Colonic mucosa (tissue), 4 donors: ENCODE data around the gene UBE2M. TPM values are rescaled to one million over a fixed set of nuclear protein-coding genes. Genes with fewer than 3 reads are reported as not detected.
"Not testable (repeated sequence)": the region's sequence is repeated elsewhere in the genome, so short reads cannot be mapped to it uniquely, and the experiment has no call there.

Experiments
- DNase-seq: peaks from one replicate; pipeline ENCODE4 v3.0.0-alpha.2; 2020
- H3K27ac ChIP-seq: fragments of 200-600 bp; one replicate; pipeline ENCODE4 v1.8.0; 2021
- H3K27me3 ChIP-seq: fragments of 200-600 bp; one replicate; pipeline ENCODE4 v1.8.0; 2021
- H3K36me3 ChIP-seq: fragments of 200-600 bp; one replicate; pipeline ENCODE4 v1.8.0; 2021
- H3K4me1 ChIP-seq: fragments of 200-600 bp; one replicate; pipeline ENCODE4 v1.8.0; 2021; ENCODE audit warnings: mild to moderate bottlenecking
- H3K4me3 ChIP-seq: fragments of 200-600 bp; one replicate; pipeline ENCODE4 v1.8.0; 2021
- H3K9ac ChIP-seq, 2 donors: one replicate each; pipeline ENCODE4 v1.7.0; 2013; ENCODE audit warnings: control low read depth in 2 of 2, low read depth in 2 of 2, low read length in 2 of 2
- H3K9me3 ChIP-seq: fragments of 200-600 bp; one replicate; pipeline ENCODE4 v1.8.0; 2021
- CTCF ChIP-seq: fragments of 200-600 bp; IDR thresholded peaks from one replicate; pipeline ENCODE4 v1.8.0; 2022; ENCODE audit warnings: antibody characterized with exemption, mild to moderate bottlenecking
- intact Hi-C: fragments of 100-400 bp; cut with DNase I; formaldehyde crosslinking; loops from one replicate; pipeline ENCODE4 v1.14.1; 2022
- total RNA-seq, 2 donors: library from RNA; stranded (reverse); fragmentation: NEBNext Ultra II Directional in 1 of 2; extraction: Animal tissue kit (Norgen Biotek cat#: 25700) in 1 of 2; gene quantifications; one replicate each; pipeline ENCODE4 v1.2.1, GENCODE V29; 2021
- donor health status: healthy.
- donor health status: DM: no; HTN: no; CAD: no.
- donor health status: DM: no; HTN: no; CAD: no.

The UBE2M gene
- total RNA-seq, 2 donors from 2014 or later: 63.0 to 79.4 TPM

- no peak for TF ChIP-seq CTCF
- Histone ChIP-seq H3K36me3 (peaks cover 31% of the 10 kb centered on the region), H3K27me3 (no peaks in the 10 kb centered on the region), H3K4me3 (peak overlapping the region; percentile 90), H3K27ac (no peak overlapping the region), H3K9ac (peak overlapping the region; percentile 75 to 92), H3K9me3 (no peaks in the 10 kb centered on the region), H3K4me1 (peaks cover 13% of the 10 kb centered on the region)
- DNase-seq: no peak
- intact Hi-C loops: no loop called here
Observed at GRCh38 chr19:58546019-58546530, 12.3 kb downstream of the UBE2M start.

- DNase-seq: no peak
- TF ChIP-seq CTCF: no peak
- H3K9me3 ChIP-seq: no peaks in the 10 kb centered on the region
- H3K4me1 ChIP-seq: peaks cover 13% of the 10 kb centered on the region
- peaks cover 27% of the 10 kb centered on the region for H3K36me3 ChIP-seq
- H3K27ac ChIP-seq: no peak overlapping the region
- H3K4me3 ChIP-seq: peak overlapping the region; percentile 90
- no peaks in the 10 kb centered on the region for H3K27me3 ChIP-seq
- H3K9ac ChIP-seq: peak overlapping the region; percentile 75 to 92
- intact Hi-C loops: no loop called here
Observed at GRCh38 chr19:58545286-58546018, 13.0 kb downstream of the UBE2M start.

GRCh38 chr19:58544591-58545285 is 13.7 kb downstream of the UBE2M start:
- TF ChIP-seq CTCF: no peak
- peak overlapping the region; percentile 88 for H3K27ac ChIP-seq
- H3K4me1 ChIP-seq: peaks cover 13% of the 10 kb centered on the region
- H3K27me3 ChIP-seq: no peaks in the 10 kb centered on the region
- intact Hi-C loops: no loop called here
- peak overlapping the region; percentile 75 to 92 for H3K9ac ChIP-seq
- peaks cover 22% of the 10 kb centered on the region for H3K36me3 ChIP-seq
- H3K9me3 ChIP-seq: no peaks in the 10 kb centered on the region
- H3K4me3 ChIP-seq: peak overlapping the region; percentile 90
- peak; percentile 58 for DNase-seq

- Histone ChIP-seq H3K9me3 (no peaks in the 10 kb centered on the region), H3K4me3 (peak within 1 kb of the TSS; percentile 90), H3K27ac (peak within 1 kb of the TSS; percentile 88), H3K4me1 (peaks cover 13% of the 10 kb centered on the region), H3K36me3 (peaks cover 15% of the 10 kb centered on the region), H3K9ac (peak within 1 kb of the TSS; percentile 75 to 92), H3K27me3 (no peaks in the 10 kb centered on the region)
- DNase-seq: peak; percentile 99
- TF ChIP-seq CTCF: no peak
- intact Hi-C loops: loop anchor here (2.0 kb wide), 1 partner anchor 23 kb away; no protein-coding TSS in a partner anchor
Observed at GRCh38 chr19:58543826-58544590, 14.4 kb downstream of the UBE2M start, which contains the start of gene TRIM28. TSS of gene TRIM28 (plus strand) at chr19:58544064. CDS start at chr19:58544758, 694 bp downstream.

GRCh38 chr19:58542641-58543372 is 15.6 kb downstream of the UBE2M start:
- H3K4me1 ChIP-seq: peaks cover 13% of the 10 kb centered on the region
- H3K36me3 ChIP-seq, H3K9ac ChIP-seq, DNase-seq, H3K9me3 ChIP-seq, H3K27me3 ChIP-seq: not testable (repeated sequence)
- H3K4me3 ChIP-seq: peak overlapping the region; percentile 90
- peak overlapping the region; percentile 88 for H3K27ac ChIP-seq
- intact Hi-C loops: loop anchor here (2.0 kb wide), 1 partner anchor 22 kb away; no protein-coding TSS in a partner anchor

GRCh38 chr19:58539169-58539559 is 19.2 kb downstream of the UBE2M start:
- H3K9me3 ChIP-seq, H3K4me3 ChIP-seq, H3K4me1 ChIP-seq, H3K36me3 ChIP-seq, H3K27me3 ChIP-seq, H3K27ac ChIP-seq, intact Hi-C loops, H3K9ac ChIP-seq, DNase-seq: not testable (repeated sequence)
